GM19468 (cell line): Measurements from ENCODE around the gene KRTAP1-5.
"Not testable (repeated sequence)": the region's sequence is repeated elsewhere in the genome, so short reads cannot be mapped to it uniquely, and the experiment has no call there.

ENCODE experiments used
- ATAC-seq: cut with Tn5 transposase; IDR thresholded peaks from one replicate; pipeline ENCODE4 v1.9.1; 2021; ENCODE audit warnings: mild to moderate bottlenecking, moderate library complexity, moderate number of reproducible peaks; ENCODE audit not compliant: unreplicated experiment; ENCODE audit errors: extremely low read depth

Gene KRTAP1-5

GRCh38 chr17:41009936-41010335, 17.1 kb downstream of the KRTAP1-5 start:
- no peak for ATAC-seq

- no peak for ATAC-seq
Observed at GRCh38 chr17:41009301-41009760, 17.7 kb downstream of the KRTAP1-5 start.

- no peak for ATAC-seq
Observed at GRCh38 chr17:41008811-41009210, 18.2 kb downstream of the KRTAP1-5 start, which contains the start of gene KRTAP3-1. Gene KRTAP3-1 (minus strand): TSS chr17:41009128. CDS start chr17:41009074, 54 bp downstream.

- ATAC-seq: no peak
Observed at GRCh38 chr17:41004397-41004796, 22.6 kb downstream of the KRTAP1-5 start.

GRCh38 chr17:41003926-41004325, 23.1 kb downstream of the KRTAP1-5 start:
- ATAC-seq: no peak

GRCh38 chr17:41002814-41003213, 24.2 kb downstream of the KRTAP1-5 start:
- ATAC-seq: no peak

GRCh38 chr17:41001795-41002194, 25.2 kb downstream of the KRTAP1-5 start:
- no peak for ATAC-seq

GRCh38 chr17:40999563-40999962, 27.4 kb downstream of the KRTAP1-5 start, which contains the start of gene KRTAP3-2:
Gene KRTAP3-2 (minus strand): TSS chr17:40999906. CDS start chr17:40999853, 53 bp downstream.
- ATAC-seq: not testable (repeated sequence)

- no peak for ATAC-seq
Observed at GRCh38 chr17:40997361-40997760, 29.6 kb downstream of the KRTAP1-5 start.

- ATAC-seq: no peak
Observed at GRCh38 chr17:40996829-40997228, 30.2 kb downstream of the KRTAP1-5 start.

- no peak for ATAC-seq
Observed at GRCh38 chr17:40995116-40995515, 31.9 kb downstream of the KRTAP1-5 start.

GRCh38 chr17:40993839-40994238, 33.2 kb downstream of the KRTAP1-5 start, which contains the start of gene KRTAP3-3:
Gene KRTAP3-3 (minus strand): TSS chr17:40994164. CDS start chr17:40994097, 67 bp downstream.
- ATAC-seq: no peak

- no peak for ATAC-seq
Observed at GRCh38 chr17:40993084-40993483, 33.9 kb downstream of the KRTAP1-5 start.

- no peak for ATAC-seq
Observed at GRCh38 chr17:40992666-40993065, 34.3 kb downstream of the KRTAP1-5 start.

GRCh38 chr17:40986920-40987319, 40.1 kb downstream of the KRTAP1-5 start:
- ATAC-seq: no peak

GRCh38 chr17:40984226-40984625, 42.8 kb downstream of the KRTAP1-5 start, which contains the start of gene KRT40:
Gene KRT40 (minus strand): TSS chr17:40984326. CDS start chr17:40984273, 53 bp downstream.
- ATAC-seq: no peak

- ATAC-seq: no peak
Observed at GRCh38 chr17:40981115-40981514, 45.9 kb downstream of the KRTAP1-5 start.

- no peak for ATAC-seq
Observed at GRCh38 chr17:40980596-40980995, 46.4 kb downstream of the KRTAP1-5 start.

- no peak for ATAC-seq
Observed at GRCh38 chr17:40980117-40980516, 46.9 kb downstream of the KRTAP1-5 start.

GRCh38 chr17:40978575-40979151, 48.3 kb downstream of the KRTAP1-5 start:
- ATAC-seq: no peak
